K562 (cell line): ENCODE results near the gene UBE2QL1. TPM values are rescaled to one million over a fixed set of nuclear protein-coding genes. Genes with fewer than 3 reads are reported as not detected.

Experiments used
- ATAC-seq: fragments of 200-7000 bp; cut with Tn5 transposase; 3 replicates; pipeline ENCODE4 v1.9.1; 2020; ENCODE audit warnings: moderate library complexity
- BruUV-seq: library from RNA; stranded (reverse); fragments of 400-500 nt; replicated peaks from 2 replicates; lab custom pipeline; 2021; lab: Mats Ljungman, UMichigan
- CTCF ChIA-PET: fragments of 300-600 bp; formaldehyde crosslinking; extraction: SDS; loops from one replicate; lab custom pipeline; 2021; ENCODE audit warnings: low intra/inter-chr PET ratio; lab: Yijun Ruan, JAX
- POLR2A ChIA-PET: fragments of 300-600, 350-650 bp; sonication (Branson Sonifier 250); formaldehyde crosslinking; extraction: SDS; loops from one replicate; lab custom pipeline; 2021; ENCODE audit warnings: antibody characterized with exemption, inconsistent platforms; lab: Yijun Ruan, JAX
- DNase-seq, 4 experiments: peaks; one replicate each; pipeline versions ENCODE4 v3.0.0 to v3.0.0-alpha.2; 2011 to 2018; ENCODE audit warnings: low spot score in 3 of 4, mixed read lengths in 3 of 4; ENCODE audit errors: extremely low read depth in 1 of 4
- FAIRE-seq: peaks from 2 replicates; lab custom pipeline; 2011; peaks lifted over from hg19 to GRCh38; lab: Jason Lieb, UNC
- H2AFZ ChIP-seq: 2 replicates; pipeline ENCODE4 v1.6.0; 2011; ENCODE audit warnings: low read depth, low read length, control low read depth, inconsistent platforms
- H3K27ac ChIP-seq: fragments of 200-600 bp; 3 replicates; pipeline ENCODE4 v1.8.0; 2011; ENCODE audit warnings: low read depth, mild to moderate bottlenecking, control low read depth, inconsistent platforms, low read length, moderate library complexity, mixed read lengths; ENCODE audit errors: extremely low read depth
- H3K27me3 ChIP-seq, 2 experiments: fragments of 300-600 bp in 1 of 2; 2 replicates in 1 of 2; 3 replicates in 1 of 2; pipeline versions ENCODE4 v1.6.0 to v1.8.0; 2011; ENCODE audit warnings: inconsistent platforms in 2 of 2, low read length in 2 of 2, mild to moderate bottlenecking in 1 of 2, mixed read lengths in 1 of 2, moderate library complexity in 1 of 2; ENCODE audit not compliant: control insufficient read depth in 2 of 2, insufficient read depth in 2 of 2
- H3K36me3 ChIP-seq: fragments of 300-600 bp; 3 replicates; pipeline ENCODE4 v1.8.0; 2011; ENCODE audit warnings: mild to moderate bottlenecking, low read length, inconsistent platforms; ENCODE audit not compliant: control insufficient read depth, insufficient read depth
- H3K4me1 ChIP-seq, 2 experiments: fragments of 200-600 bp in 1 of 2; replicated peaks in 1 of 2; 2 replicates in 1 of 2; 3 replicates in 1 of 2; pipeline versions ENCODE4 v1.5.1 to v1.8.0; 2011; ENCODE audit warnings: inconsistent platforms in 2 of 2, low read length in 2 of 2, mild to moderate bottlenecking in 1 of 2, mixed read lengths in 1 of 2, moderate library complexity in 1 of 2; ENCODE audit not compliant: control insufficient read depth in 2 of 2, insufficient read depth in 2 of 2
- H3K4me2 ChIP-seq: 2 replicates; pipeline ENCODE4 v1.6.1; 2011; ENCODE audit warnings: low read length, control low read depth, inconsistent platforms, mixed read lengths; ENCODE audit not compliant: insufficient read depth
- H3K4me3 ChIP-seq: fragments of 200-600 bp; sonication (generic), shearing (Covaris generic); 2 replicates; pipeline ENCODE4 v1.5.1; 2016; ENCODE audit warnings: control low read depth, inconsistent platforms
- H3K79me2 ChIP-seq: fragments of 200-600 bp; 3 replicates; pipeline ENCODE4 v1.8.0; 2011; ENCODE audit warnings: low read length, inconsistent platforms; ENCODE audit not compliant: control insufficient read depth, insufficient read depth
- H3K9ac ChIP-seq, 2 experiments: 2 replicates each; pipeline versions ENCODE4 v1.6.0 to v1.6.1; 2011; ENCODE audit warnings: low read depth in 2 of 2, low read length in 2 of 2, control low read depth in 1 of 2, inconsistent platforms in 1 of 2, mild to moderate bottlenecking in 1 of 2, mixed read lengths in 1 of 2; ENCODE audit not compliant: insufficient read depth in 1 of 2
- H3K9me1 ChIP-seq: one replicate; pipeline ENCODE4 v1.6.0; 2011; ENCODE audit warnings: inconsistent platforms, mild to moderate bottlenecking, low read length, moderate library complexity; ENCODE audit not compliant: control insufficient read depth, insufficient read depth
- H3K9me3 ChIP-seq: replicated peaks from 2 replicates; pipeline ENCODE4 v1.5.1; 2011; ENCODE audit warnings: low read depth, low read length, inconsistent platforms; ENCODE audit not compliant: control insufficient read depth, insufficient read depth
- H4K20me1 ChIP-seq: replicated peaks from 2 replicates; pipeline ENCODE4 v1.6.1; 2011; ENCODE audit warnings: low read length, inconsistent platforms, mixed read lengths; ENCODE audit not compliant: control insufficient read depth, insufficient read depth
- ARID3B ChIP-seq: fragments of 250-450 bp; sonication (Bioruptor Pico); IDR thresholded peaks from 2 replicates; pipeline ENCODE4 v1.4.0; 2020; ENCODE audit warnings: borderline replicate concordance
- CBFB ChIP-seq: sonication (generic); formaldehyde crosslinking; IDR thresholded peaks from 2 replicates; pipeline ENCODE4 v1.4.0; 2020; ENCODE audit warnings: mild to moderate bottlenecking, missing genetic modification reagents
- CLOCK ChIP-seq: fragments of 250-450 bp; sonication (Bioruptor Pico); IDR thresholded peaks from 2 replicates; pipeline ENCODE4 v1.4.0; 2020; ENCODE audit warnings: mild to moderate bottlenecking, moderate library complexity, borderline replicate concordance
- E2F6 ChIP-seq, 2 experiments: IDR thresholded peaks; 2 replicates each; pipeline ENCODE4 v1.6.1; 2011; ENCODE audit warnings: borderline replicate concordance in 1 of 2, control low read depth in 1 of 2, low read depth in 1 of 2, low read length in 1 of 2, mild to moderate bottlenecking in 1 of 2, mixed read lengths in 1 of 2, moderate library complexity in 1 of 2; ENCODE audit not compliant: insufficient read depth in 1 of 2, insufficient read length in 1 of 2, poor library complexity in 1 of 2, severe bottlenecking in 1 of 2; ENCODE audit errors: extremely low read depth in 1 of 2
- HDAC6 ChIP-seq: IDR thresholded peaks from 2 replicates; pipeline ENCODE4 v1.6.1; 2012; ENCODE audit warnings: low read depth, mild to moderate bottlenecking, control low read depth, inconsistent platforms, low read length, moderate library complexity
- HSF4 ChIP-seq: fragments of 250-450 bp; sonication (Bioruptor Pico); IDR thresholded peaks from 2 replicates; pipeline ENCODE4 v2.1.2; 2022; ENCODE audit warnings: mild to moderate bottlenecking, moderate library complexity, borderline replicate concordance
- MED1 ChIP-seq: sonication (generic); formaldehyde crosslinking; IDR thresholded peaks from 2 replicates; pipeline ENCODE4 v1.8.1; 2023; ENCODE audit warnings: missing genetic modification reagents, borderline replicate concordance
- NCOA6 ChIP-seq: fragments of 450-650 bp; IDR thresholded peaks from 2 replicates; pipeline ENCODE4 v1.6.1; 2017; ENCODE audit warnings: mild to moderate bottlenecking
- NELFE ChIP-seq: IDR thresholded peaks from 2 replicates; pipeline ENCODE4 v1.6.1; 2011; ENCODE audit warnings: mild to moderate bottlenecking; ENCODE audit not compliant: insufficient read depth, insufficient read length
- NFATC3 ChIP-seq: fragments of 450-650 bp; IDR thresholded peaks from 2 replicates; pipeline ENCODE4 v1.6.1; 2017; ENCODE audit warnings: mild to moderate bottlenecking
- NFIC ChIP-seq: fragments of 450-650 bp; IDR thresholded peaks from 2 replicates; pipeline ENCODE4 v1.6.1; 2017; ENCODE audit warnings: mild to moderate bottlenecking, inconsistent platforms
- RFX1 ChIP-seq: fragments of 450-650 bp; IDR thresholded peaks from 2 replicates; pipeline ENCODE4 v1.6.1; 2016; ENCODE audit warnings: mild to moderate bottlenecking, moderate library complexity
- ZKSCAN1 ChIP-seq: fragments of 150-350 bp; IDR thresholded peaks from 2 replicates; pipeline ENCODE4 v1.6.1; 2016; ENCODE audit warnings: low read depth, low read length
- ZNF165 ChIP-seq: fragments of 250-450 bp; sonication (Bioruptor Pico); IDR thresholded peaks from 2 replicates; pipeline ENCODE4 v1.4.0; 2020; ENCODE audit warnings: borderline replicate concordance
- ZNF217 ChIP-seq: sonication (generic); formaldehyde crosslinking; IDR thresholded peaks from 2 replicates; pipeline ENCODE4 v1.8.0; 2022; ENCODE audit warnings: mild to moderate bottlenecking, missing genetic modification reagents
- ZNF24 ChIP-seq: fragments of 450-650 bp; IDR thresholded peaks from 2 replicates; pipeline ENCODE4 v1.6.1; 2016
- ZNF740 ChIP-seq, 3 experiments: fragments of 200-800 bp in 1 of 3; sonication (Bioruptor generic) in 1 of 3; sonication (generic) in 1 of 3; formaldehyde crosslinking in 1 of 3; IDR thresholded peaks; 2 replicates each; pipeline versions ENCODE4 v1.6.1 to v1.8.0; 2016 to 2022; ENCODE audit warnings: mild to moderate bottlenecking in 2 of 3, missing compliant biosample characterization in 2 of 3, missing genetic modification characterization in 2 of 3, missing genetic modification reagents in 1 of 3
- WGBS: fragments of 100-300 bp; shearing (Covaris generic); methylation state at CpG from one replicate; pipeline ENCODE4 v1.1.6; 2016; ENCODE audit warnings: low coverage, mixed read lengths; ENCODE audit not compliant: insufficient coverage; ENCODE audit errors: missing lambda C conversion rate; 5-methylcytosine and 5-hydroxymethylcytosine counted together
- in situ Hi-C: fragments of 300-500 bp; cut with MboI; formaldehyde crosslinking; loops from 4 replicates; pipeline ENCODE4 v1.15.0; 2018; ENCODE audit warnings: inconsistent platforms, mixed read lengths
- intact Hi-C: fragments of 100-400 bp; cut with micrococcal nuclease; formaldehyde crosslinking; loops from 2 replicates; pipeline ENCODE4 v1.14.2; 2022
- polyA plus RNA-seq, 8 experiments: library from polyadenylated mRNA; depleted of rRNA in 4 of 8; stranded (reverse) in 5 of 8; unstranded in 3 of 8; fragments of >200 nt; fragmentation: Nextera tagmentation in 2 of 8; fragmentation: Illumina TruSeq in 1 of 8; extraction: Ambion mirVana in 2 of 8; extraction: Trizol in 1 of 8; gene quantifications; 2 replicates each; pipeline versions ENCODE4 v1.2.1 to v1.2.3, GENCODE V29; 2011 to 2014; ENCODE audit warnings: inconsistent platforms in 1 of 8, missing spikeins in 1 of 8
- total RNA-seq, 7 experiments: library from RNA; depleted of rRNA in 6 of 7; stranded (reverse); fragments of >200 nt in 6 of 7; fragmentation: Illumina TruSeq in 2 of 7; extraction: Trizol in 2 of 7; gene quantifications; 2 replicates each; pipeline versions ENCODE4 v1.2.1 to v1.2.3, GENCODE V29; 2011 to 2021; ENCODE audit warnings: low replicate concordance in 1 of 7

The UBE2QL1 gene
- total and polyA plus RNA-seq, 9 of the 15 experiments (the other 6 are each of a cell fraction or from before 2014, with no cell fraction given): not detected

GRCh38 chr5:6543346-6543730 lies 94.7 kb downstream of the UBE2QL1 start:
- in situ Hi-C loops (no loop called here), intact Hi-C loops (no loop called here)
- TF ChIP-seq RFX1 (no peak), ZKSCAN1 (no peak), ZNF740 (CRISPR knock-in tag; IDR thresholded peaks at IDR 0.05) (no peak), ZNF740 (tag; IDR thresholded peaks at IDR 0.05) (no peak), NFIC (no peak), HDAC6 (no peak), CLOCK (no peak), ARID3B (CRISPR knock-in tag) (no peak), NELFE (no peak), E2F6 (IDR thresholded peaks at IDR 0.05; ENCODE audit: borderline replicate concordance in 1 of 2, extremely low read depth in 1 of 2, insufficient read depth in 1 of 2, insufficient read length in 1 of 2, low read depth in 1 of 2, low read length in 1 of 2, poor library complexity in 1 of 2, severe bottlenecking in 1 of 2) (no peak), MED1 (no peak), ZNF217 (CRISPR knock-in tag) (no peak), CBFB (CRISPR knock-in tag) (no peak), HSF4 (CRISPR knock-in tag) (no peak), ZNF24 (no peak), NFATC3 (no peak), ZNF165 (CRISPR knock-in tag) (no peak), NCOA6 (no peak)
- FAIRE-seq: no peak
- 0% methylated on average over 6 of the region's 6 CpGs for WGBS
- Histone ChIP-seq H3K9ac (no peak overlapping the region), H3K4me3 (no peak overlapping the region), H3K36me3 (no peaks in the 10 kb centered on the region), H2AFZ (no peak overlapping the region), H3K4me1 (no peaks in the 10 kb centered on the region), H3K9me3 (no peaks in the 10 kb centered on the region), H3K27ac (no peak overlapping the region), H4K20me1 (peaks cover 7% of the 10 kb centered on the region), H3K9me1 (no peaks in the 10 kb centered on the region), H3K27me3 (peaks cover 16 to 46% of the 10 kb centered on the region in 2 experiments; a peak in 4 of 5 replicates), H3K79me2 (no peaks in the 10 kb centered on the region), H3K4me2 (no peak overlapping the region)
- POLR2A ChIA-PET: no interaction called here
- no peak for ATAC-seq
- CTCF ChIA-PET: no interaction called here
- no TSS peak for BruUV-seq
- DNase-seq: no peak
